ENCODE data around the gene LYL1.

Gene LYL1

DNA sequence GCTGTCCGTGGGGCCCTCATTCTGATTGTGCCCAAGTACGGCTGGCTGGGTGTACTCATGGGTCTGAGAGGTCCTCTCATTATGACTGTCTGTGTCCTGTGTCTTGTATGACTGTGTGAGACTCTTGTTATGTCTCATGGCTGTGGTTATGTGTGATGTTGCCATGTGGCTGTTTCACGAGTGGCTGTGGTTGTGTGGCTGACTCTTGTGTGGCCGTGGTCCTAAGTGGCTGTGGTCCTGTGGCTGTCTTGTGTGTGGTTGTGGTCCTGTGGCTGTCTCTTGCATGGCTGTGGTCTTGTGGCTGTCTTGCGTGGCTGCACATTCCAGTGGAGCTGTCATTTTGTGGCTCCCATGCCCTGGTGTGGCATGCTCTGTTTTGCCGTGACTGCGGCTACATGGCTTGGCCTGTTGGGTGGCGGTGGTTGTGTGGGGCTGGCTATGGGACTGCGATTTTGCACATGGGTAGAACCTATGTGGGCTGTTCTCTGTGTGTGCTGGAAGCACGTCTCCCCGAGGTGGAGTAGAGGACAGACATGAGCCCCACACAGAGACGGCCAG is 2.5 kb downstream of the LYL1 start:
- DNase-seq (ENCODE audit: insufficient read length, low spot score) (peak; percentile 71), FAIRE-seq (peak; percentile 99)
- TF ChIP-seq POLR2A (IDR thresholded peaks at IDR 0.05; ENCODE audit: low read depth, low read length): no peak
- TF ChIP-seq TAF1 (IDR thresholded peaks at IDR 0.05; ENCODE audit: low read depth, low read length): no peak
- TF ChIP-seq POLR2AphosphoS5 (IDR thresholded peaks at IDR 0.05; ENCODE audit: low read depth, low read length): peak; percentile 47; the same call in 1 of the 2 replicates
- TF ChIP-seq PAX5 (IDR thresholded peaks at IDR 0.05; ENCODE audit: insufficient read depth, low read length, severe bottlenecking): peak; percentile 85
- TF ChIP-seq POU2F2 (IDR thresholded peaks at IDR 0.05; ENCODE audit: low read depth, low read length): peak; percentile 94; the same call in 1 of the 2 replicates
- no peak for TF ChIP-seq SPI1 (IDR thresholded peaks at IDR 0.05; ENCODE audit: low read depth, low read length)

DNA sequence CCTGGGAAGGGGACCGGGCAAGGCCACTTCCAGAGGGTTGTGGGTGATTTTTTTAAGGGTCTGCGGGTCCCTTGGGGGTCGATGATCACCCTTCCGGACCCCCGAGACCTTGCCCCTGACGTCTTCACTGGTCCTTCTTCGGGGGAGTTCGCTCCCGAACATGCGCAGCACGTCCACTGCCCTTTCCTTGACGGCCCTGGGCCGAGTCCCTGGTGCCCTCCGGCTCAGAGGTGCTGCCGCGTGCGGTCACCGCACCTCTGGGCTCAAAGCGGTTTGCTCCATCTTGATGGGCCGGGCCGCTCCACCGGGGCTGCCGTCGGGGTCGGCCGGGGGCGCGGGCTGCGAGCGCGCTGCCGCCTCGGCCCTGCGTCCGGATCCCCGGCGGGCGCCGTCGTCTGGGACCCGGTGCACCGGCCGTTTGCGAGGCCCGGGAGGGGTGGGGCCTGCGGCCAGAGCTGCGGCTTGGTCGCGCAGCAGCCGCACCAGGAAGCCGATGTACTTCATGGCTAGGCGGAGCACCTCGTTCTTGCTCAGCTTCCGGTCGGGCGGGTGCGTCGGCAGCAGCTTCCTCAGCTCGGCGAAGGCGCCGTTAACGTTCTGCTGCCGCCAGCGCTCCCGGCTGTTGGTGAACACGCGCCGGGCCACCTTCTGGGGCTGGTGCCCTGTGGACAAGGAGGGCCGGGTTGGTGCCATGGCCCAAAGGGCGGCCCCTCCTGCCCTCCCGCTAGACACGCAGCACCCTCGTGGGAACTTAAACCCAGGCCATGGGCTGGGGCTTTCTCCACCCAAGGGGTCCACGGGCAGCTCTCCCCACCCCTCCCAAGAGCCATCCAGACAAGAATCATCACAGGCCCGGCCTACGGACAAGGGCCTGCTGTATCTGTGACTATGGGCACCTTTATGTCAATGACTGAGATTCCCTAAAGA is 3.3 kb downstream of the LYL1 start:
- FAIRE-seq (no peak), DNase-seq (ENCODE audit: insufficient read length, low spot score) (peak; percentile 71)
- TF ChIP-seq TAF1 (IDR thresholded peaks at IDR 0.05; ENCODE audit: low read depth, low read length) (no peak), POLR2AphosphoS5 (IDR thresholded peaks at IDR 0.05; ENCODE audit: low read depth, low read length) (no peak), POU2F2 (IDR thresholded peaks at IDR 0.05; ENCODE audit: low read depth, low read length) (no peak), PAX5 (IDR thresholded peaks at IDR 0.05; ENCODE audit: insufficient read depth, low read length, severe bottlenecking) (no peak), SPI1 (IDR thresholded peaks at IDR 0.05; ENCODE audit: low read depth, low read length) (no peak), POLR2A (IDR thresholded peaks at IDR 0.05; ENCODE audit: low read depth, low read length) (no peak)

DNA sequence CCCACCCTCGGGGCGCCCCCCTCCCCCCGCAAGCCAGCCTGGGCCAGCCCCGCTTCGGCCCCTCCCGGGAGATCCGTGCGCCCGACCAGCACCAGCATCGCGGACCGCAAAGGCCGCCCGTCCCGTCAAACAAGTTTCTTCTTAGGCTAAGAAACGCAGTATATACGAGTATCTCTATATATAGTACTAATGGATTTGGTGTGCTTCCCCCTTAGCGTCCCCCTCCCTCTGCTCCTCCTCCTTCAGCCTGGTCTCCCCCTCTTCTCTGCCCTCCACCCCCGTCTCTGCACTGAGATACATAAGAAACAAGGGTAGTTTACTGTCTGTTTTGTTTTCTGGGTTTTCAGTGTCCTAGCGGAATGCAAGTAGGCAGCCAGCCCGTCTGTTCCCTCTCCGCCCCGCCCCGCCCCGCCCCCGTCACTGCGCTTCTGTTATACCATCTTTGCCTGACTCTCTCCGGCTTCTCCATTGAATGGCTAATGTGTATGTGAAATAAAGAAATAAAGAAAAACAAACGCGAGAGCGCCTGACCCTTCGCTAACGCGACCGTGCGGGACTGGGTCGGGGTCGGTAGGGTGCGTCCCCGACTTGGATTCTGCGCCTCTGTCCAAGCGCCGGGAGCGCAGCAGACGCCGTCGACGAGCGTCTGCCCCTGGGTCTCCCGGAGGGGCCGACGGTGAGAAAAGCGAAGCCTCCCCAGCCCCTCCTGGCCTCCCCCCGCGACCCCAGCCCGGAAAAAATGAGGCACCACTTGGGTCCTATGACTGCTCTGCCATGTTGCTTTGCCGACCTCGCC is 4.2 kb downstream of the LYL1 start:
- DNase-seq (ENCODE audit: insufficient read length, low spot score) (no peak), FAIRE-seq (no peak)
- TF ChIP-seq PAX5 (IDR thresholded peaks at IDR 0.05; ENCODE audit: insufficient read depth, low read length, severe bottlenecking) (no peak), POLR2A (IDR thresholded peaks at IDR 0.05; ENCODE audit: low read depth, low read length) (no peak), POLR2AphosphoS5 (IDR thresholded peaks at IDR 0.05; ENCODE audit: low read depth, low read length) (no peak), SPI1 (IDR thresholded peaks at IDR 0.05; ENCODE audit: low read depth, low read length) (no peak), TAF1 (IDR thresholded peaks at IDR 0.05; ENCODE audit: low read depth, low read length) (no peak), POU2F2 (IDR thresholded peaks at IDR 0.05; ENCODE audit: low read depth, low read length) (no peak)

DNA sequence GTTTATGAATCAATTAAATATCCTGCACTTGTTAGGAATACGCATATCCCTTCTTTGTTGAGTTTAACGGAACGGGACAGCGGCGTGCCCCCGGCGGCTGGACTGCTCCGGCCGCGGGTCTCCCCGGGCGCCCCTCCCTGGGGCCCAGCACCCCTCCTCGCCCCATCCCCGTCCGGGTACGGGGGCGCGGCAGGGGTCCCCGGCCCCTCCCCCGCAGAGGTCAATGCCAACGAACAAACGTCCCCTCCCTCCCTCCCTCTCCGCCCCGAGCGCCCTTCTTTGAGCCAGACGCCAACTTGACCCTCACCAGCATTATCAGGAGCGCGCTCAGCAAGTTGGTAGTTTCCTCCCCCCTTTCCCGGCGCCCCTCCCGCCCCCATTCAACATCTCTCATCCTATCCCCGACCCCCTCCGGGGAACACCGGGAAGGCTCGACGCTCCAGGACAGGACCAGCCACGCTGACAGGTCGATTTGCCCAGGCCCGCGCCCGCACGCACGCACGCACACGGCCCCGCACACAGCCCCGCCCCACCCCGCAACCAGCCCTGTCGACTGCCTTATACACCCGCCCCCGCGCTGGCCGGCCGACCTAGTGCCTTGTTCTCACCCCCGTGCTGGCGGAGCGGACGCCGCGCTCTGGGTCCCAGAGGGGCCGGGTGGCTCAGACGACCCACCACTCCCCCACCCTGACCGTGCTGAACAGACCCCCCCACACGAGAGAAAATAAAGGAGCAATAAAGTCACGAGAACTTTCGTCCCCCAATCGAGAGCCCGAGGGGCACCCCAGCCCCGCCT is 5.0 kb downstream of the LYL1 start:
- FAIRE-seq: no peak
- no peak for DNase-seq (ENCODE audit: insufficient read length, low spot score)
- TF ChIP-seq SPI1 (IDR thresholded peaks at IDR 0.05; ENCODE audit: low read depth, low read length) (no peak), POU2F2 (IDR thresholded peaks at IDR 0.05; ENCODE audit: low read depth, low read length) (no peak), PAX5 (IDR thresholded peaks at IDR 0.05; ENCODE audit: insufficient read depth, low read length, severe bottlenecking) (no peak), POLR2A (IDR thresholded peaks at IDR 0.05; ENCODE audit: low read depth, low read length) (no peak), POLR2AphosphoS5 (IDR thresholded peaks at IDR 0.05; ENCODE audit: low read depth, low read length) (no peak), TAF1 (IDR thresholded peaks at IDR 0.05; ENCODE audit: low read depth, low read length) (no peak)

DNA sequence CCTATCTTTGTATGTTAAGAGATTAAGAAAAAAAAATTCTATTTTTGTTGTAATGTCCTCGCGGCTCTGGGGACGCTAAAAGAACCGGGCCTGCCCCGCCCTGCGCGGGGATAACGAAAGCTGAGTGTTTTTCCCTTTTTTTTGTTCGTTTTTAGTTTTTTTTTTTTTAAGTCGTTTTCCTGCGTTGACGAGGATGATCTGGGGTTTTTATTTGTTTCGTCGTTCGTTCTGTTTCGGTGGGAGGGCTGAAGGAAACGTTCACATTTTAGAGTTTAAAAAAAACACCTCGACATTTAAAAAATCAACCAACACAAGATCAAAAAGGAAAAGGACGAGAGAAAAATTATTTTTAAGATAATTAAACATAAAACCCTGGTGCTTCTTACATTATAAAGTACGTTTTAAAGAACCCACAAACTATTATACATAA is 5.6 kb downstream of the LYL1 start:
- FAIRE-seq (no peak), DNase-seq (ENCODE audit: insufficient read length, low spot score) (no peak)
- TF ChIP-seq PAX5 (IDR thresholded peaks at IDR 0.05; ENCODE audit: insufficient read depth, low read length, severe bottlenecking) (no peak), POLR2AphosphoS5 (IDR thresholded peaks at IDR 0.05; ENCODE audit: low read depth, low read length) (no peak), TAF1 (IDR thresholded peaks at IDR 0.05; ENCODE audit: low read depth, low read length) (no peak), POU2F2 (IDR thresholded peaks at IDR 0.05; ENCODE audit: low read depth, low read length) (no peak), POLR2A (IDR thresholded peaks at IDR 0.05; ENCODE audit: low read depth, low read length) (no peak), SPI1 (IDR thresholded peaks at IDR 0.05; ENCODE audit: low read depth, low read length) (no peak)

DNA sequence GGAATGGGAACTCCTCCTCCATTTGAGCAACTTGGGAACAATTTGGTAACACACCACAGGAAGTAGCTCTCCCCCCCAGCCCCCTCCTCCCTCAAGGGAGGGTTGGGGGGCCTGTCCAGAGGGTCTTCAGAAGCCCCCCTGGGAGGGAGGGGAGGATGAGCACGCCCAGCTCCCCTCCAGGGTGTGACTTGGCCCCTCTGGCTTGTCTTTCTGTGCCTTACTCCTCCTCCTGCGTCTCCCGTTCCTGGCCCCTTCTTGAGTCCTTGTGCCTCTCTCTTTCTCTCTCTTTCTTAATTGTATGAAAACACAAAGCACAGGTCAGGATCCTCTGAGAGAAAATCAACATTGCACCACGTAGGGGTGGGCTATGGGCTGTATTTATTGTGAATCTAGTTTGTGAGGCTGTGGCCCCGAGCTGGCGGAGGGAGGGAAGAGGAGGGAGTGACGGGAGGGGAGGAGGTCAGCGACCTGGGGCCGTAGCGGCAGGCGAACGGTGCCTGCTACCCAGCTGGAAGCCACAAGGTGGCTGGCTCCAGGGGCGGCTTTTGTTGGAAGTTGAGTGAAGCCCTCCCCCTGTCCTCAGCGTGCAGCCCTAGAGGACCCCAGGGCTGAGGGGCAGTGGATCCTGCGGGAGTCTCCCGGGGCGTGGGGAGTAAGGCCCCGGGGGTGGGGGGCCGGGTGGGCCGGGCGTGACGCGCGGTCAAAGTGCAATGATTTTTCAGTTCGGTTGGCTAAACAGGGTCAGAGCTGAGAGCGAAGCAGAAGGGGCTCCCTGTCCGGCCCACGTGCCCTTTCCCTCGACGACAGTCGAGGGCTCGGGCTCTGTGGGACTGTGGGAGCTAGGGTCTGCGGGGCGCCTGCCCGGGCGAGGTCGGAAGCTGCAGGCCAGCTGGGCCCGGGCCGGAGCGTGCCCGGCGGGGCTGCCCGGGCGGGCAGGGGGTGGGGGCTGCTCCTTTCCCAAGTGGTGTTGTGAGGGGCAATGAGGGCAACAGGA is 6.4 kb downstream of the LYL1 start:
- FAIRE-seq (peak; percentile 65), DNase-seq (ENCODE audit: insufficient read length, low spot score) (no peak)
- TF ChIP-seq POLR2A (IDR thresholded peaks at IDR 0.05; ENCODE audit: low read depth, low read length) (no peak), POU2F2 (IDR thresholded peaks at IDR 0.05; ENCODE audit: low read depth, low read length) (no peak), POLR2AphosphoS5 (IDR thresholded peaks at IDR 0.05; ENCODE audit: low read depth, low read length) (no peak), PAX5 (IDR thresholded peaks at IDR 0.05; ENCODE audit: insufficient read depth, low read length, severe bottlenecking) (no peak), SPI1 (IDR thresholded peaks at IDR 0.05; ENCODE audit: low read depth, low read length) (no peak), TAF1 (IDR thresholded peaks at IDR 0.05; ENCODE audit: low read depth, low read length) (no peak)

DNA sequence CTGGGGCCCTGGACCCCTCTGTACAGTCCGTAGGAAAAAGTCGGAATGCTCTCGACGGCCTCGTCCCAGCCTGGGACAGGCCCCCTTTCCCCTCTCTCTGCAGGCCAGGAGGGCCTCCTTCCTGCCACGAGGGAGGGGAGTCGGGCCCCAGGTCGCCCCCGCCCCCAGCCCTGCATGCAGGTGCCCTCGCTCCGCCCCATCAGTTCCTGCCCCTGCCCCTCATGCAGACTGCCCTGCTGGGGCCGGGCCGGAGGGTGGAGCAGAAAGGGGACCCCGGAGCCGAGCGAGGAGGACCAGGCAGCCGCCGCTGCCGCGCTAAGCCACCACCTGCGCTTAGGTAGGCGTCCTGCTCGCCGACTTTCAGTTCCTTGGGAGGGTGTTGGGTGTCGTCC is 7.3 kb downstream of the LYL1 start:
- FAIRE-seq: peak; percentile 91
- no peak for TF ChIP-seq TAF1 (IDR thresholded peaks at IDR 0.05; ENCODE audit: low read depth, low read length)
- peak; percentile 69 for TF ChIP-seq SPI1 (IDR thresholded peaks at IDR 0.05; ENCODE audit: low read depth, low read length)
- no peak for DNase-seq (ENCODE audit: insufficient read length, low spot score)

All from GM12891 (cell line).